ENCODE measurements around the gene P2RY14.

- TF ChIP-seq CTCF (IDR thresholded peaks at IDR 0.05; ENCODE audit: borderline replicate concordance, extremely low read depth, low read length, poor library complexity, severe bottlenecking): no peak
- no peak for TF ChIP-seq EZH2 (IDR thresholded peaks at IDR 0.05; ENCODE audit: borderline replicate concordance, low read depth, low read length, severe bottlenecking)
Observed at GRCh38 chr3:151196434-151196833, 81.9 kb downstream of the P2RY14 start.

Measured in DND-41 (cell line).